K562 (cell line): ENCODE measurements around the gene ARHGAP28. TPM values are rescaled to one million over a fixed set of nuclear protein-coding genes. Genes with fewer than 3 reads are reported as not detected.
A peak's percentile ranks its signal among the peaks of the same experiment; 100 is the strongest.

Experiments
- ATAC-seq: fragments of 200-7000 bp; cut with Tn5 transposase; 3 replicates; pipeline ENCODE4 v1.9.1; 2020; ENCODE audit warnings: moderate library complexity
- Bru-seq: library from RNA; stranded (reverse); fragments of 400-500 nt; gene quantifications from one replicate; lab custom pipeline; 2021; lab: Mats Ljungman, UMichigan
- BruChase-seq, 2 experiments: library from RNA; stranded (reverse); fragments of 400-500 nt; gene quantifications; one replicate each; lab custom pipeline; 2021; lab: Mats Ljungman, UMichigan
- BruUV-seq: library from RNA; stranded (reverse); fragments of 400-500 nt; replicated peaks from 2 replicates; lab custom pipeline; 2021; lab: Mats Ljungman, UMichigan
- CTCF ChIA-PET: fragments of 300-600 bp; formaldehyde crosslinking; extraction: SDS; loops from one replicate; lab custom pipeline; 2021; ENCODE audit warnings: low intra/inter-chr PET ratio; lab: Yijun Ruan, JAX
- POLR2A ChIA-PET: fragments of 300-600, 350-650 bp; sonication (Branson Sonifier 250); formaldehyde crosslinking; extraction: SDS; loops from one replicate; lab custom pipeline; 2021; ENCODE audit warnings: antibody characterized with exemption, inconsistent platforms; lab: Yijun Ruan, JAX
- DNase-seq, 4 experiments: peaks; one replicate each; pipeline versions ENCODE4 v3.0.0 to v3.0.0-alpha.2; 2011 to 2018; ENCODE audit warnings: low spot score in 3 of 4, mixed read lengths in 3 of 4; ENCODE audit errors: extremely low read depth in 1 of 4
- FAIRE-seq: peaks from 2 replicates; lab custom pipeline; 2011; peaks lifted over from hg19 to GRCh38; lab: Jason Lieb, UNC
- H2AFZ ChIP-seq: 2 replicates; pipeline ENCODE4 v1.6.0; 2011; ENCODE audit warnings: low read depth, low read length, control low read depth, inconsistent platforms
- H3K27ac ChIP-seq: fragments of 200-600 bp; 3 replicates; pipeline ENCODE4 v1.8.0; 2011; ENCODE audit warnings: low read depth, mild to moderate bottlenecking, control low read depth, inconsistent platforms, low read length, moderate library complexity, mixed read lengths; ENCODE audit errors: extremely low read depth
- H3K27me3 ChIP-seq, 2 experiments: fragments of 300-600 bp in 1 of 2; 2 replicates in 1 of 2; 3 replicates in 1 of 2; pipeline versions ENCODE4 v1.6.0 to v1.8.0; 2011; ENCODE audit warnings: inconsistent platforms in 2 of 2, low read length in 2 of 2, mild to moderate bottlenecking in 1 of 2, mixed read lengths in 1 of 2, moderate library complexity in 1 of 2; ENCODE audit not compliant: control insufficient read depth in 2 of 2, insufficient read depth in 2 of 2
- H3K36me3 ChIP-seq: fragments of 300-600 bp; 3 replicates; pipeline ENCODE4 v1.8.0; 2011; ENCODE audit warnings: mild to moderate bottlenecking, low read length, inconsistent platforms; ENCODE audit not compliant: control insufficient read depth, insufficient read depth
- H3K4me1 ChIP-seq, 2 experiments: fragments of 200-600 bp in 1 of 2; replicated peaks in 1 of 2; 2 replicates in 1 of 2; 3 replicates in 1 of 2; pipeline versions ENCODE4 v1.5.1 to v1.8.0; 2011; ENCODE audit warnings: inconsistent platforms in 2 of 2, low read length in 2 of 2, mild to moderate bottlenecking in 1 of 2, mixed read lengths in 1 of 2, moderate library complexity in 1 of 2; ENCODE audit not compliant: control insufficient read depth in 2 of 2, insufficient read depth in 2 of 2
- H3K4me2 ChIP-seq: 2 replicates; pipeline ENCODE4 v1.6.1; 2011; ENCODE audit warnings: low read length, control low read depth, inconsistent platforms, mixed read lengths; ENCODE audit not compliant: insufficient read depth
- H3K4me3 ChIP-seq: fragments of 200-600 bp; sonication (generic), shearing (Covaris generic); 2 replicates; pipeline ENCODE4 v1.5.1; 2016; ENCODE audit warnings: control low read depth, inconsistent platforms
- H3K79me2 ChIP-seq: fragments of 200-600 bp; 3 replicates; pipeline ENCODE4 v1.8.0; 2011; ENCODE audit warnings: low read length, inconsistent platforms; ENCODE audit not compliant: control insufficient read depth, insufficient read depth
- H3K9ac ChIP-seq, 2 experiments: 2 replicates each; pipeline versions ENCODE4 v1.6.0 to v1.6.1; 2011; ENCODE audit warnings: low read depth in 2 of 2, low read length in 2 of 2, control low read depth in 1 of 2, inconsistent platforms in 1 of 2, mild to moderate bottlenecking in 1 of 2, mixed read lengths in 1 of 2; ENCODE audit not compliant: insufficient read depth in 1 of 2
- H3K9me1 ChIP-seq: one replicate; pipeline ENCODE4 v1.6.0; 2011; ENCODE audit warnings: inconsistent platforms, mild to moderate bottlenecking, low read length, moderate library complexity; ENCODE audit not compliant: control insufficient read depth, insufficient read depth
- H3K9me3 ChIP-seq: replicated peaks from 2 replicates; pipeline ENCODE4 v1.5.1; 2011; ENCODE audit warnings: low read depth, low read length, inconsistent platforms; ENCODE audit not compliant: control insufficient read depth, insufficient read depth
- H4K20me1 ChIP-seq: replicated peaks from 2 replicates; pipeline ENCODE4 v1.6.1; 2011; ENCODE audit warnings: low read length, inconsistent platforms, mixed read lengths; ENCODE audit not compliant: control insufficient read depth, insufficient read depth
- DDX20 ChIP-seq: fragments of 450-650 bp; IDR thresholded peaks from 2 replicates; pipeline ENCODE4 v1.6.1; 2016; ENCODE audit warnings: missing genetic modification characterization, low read depth, mild to moderate bottlenecking, missing compliant biosample characterization, moderate library complexity
- ETV5 ChIP-seq: sonication (generic); formaldehyde crosslinking; IDR thresholded peaks from 2 replicates; pipeline ENCODE4 v1.4.0; 2020; ENCODE audit warnings: low read depth, mild to moderate bottlenecking, missing genetic modification reagents
- FOXJ2 ChIP-seq: fragments of 200-800 bp; sonication (Bioruptor generic); IDR thresholded peaks from 2 replicates; pipeline ENCODE4 v1.6.1; 2016; ENCODE audit warnings: missing genetic modification characterization, missing compliant biosample characterization
- HMG20A ChIP-seq: fragments of 450-650 bp; formaldehyde crosslinking; conservative IDR thresholded peaks from 2 replicates; pipeline ENCODE4 v1.4.0; 2020; ENCODE audit warnings: mild to moderate bottlenecking, mixed read lengths
- MXI1 ChIP-seq: IDR thresholded peaks from 2 replicates; pipeline ENCODE4 v1.6.1; 2011; ENCODE audit warnings: low read depth, mild to moderate bottlenecking, improper control_type of control experiment, low read length
- MYC ChIP-seq, 2 experiments: fragments of 250-450 bp in 1 of 2; sonication (Bioruptor Pico) in 1 of 2; IDR thresholded peaks; 2 replicates each; pipeline versions ENCODE4 v1.5.1 to v1.6.1; 2012 to 2021; ENCODE audit warnings: low read depth in 2 of 2, borderline replicate concordance in 1 of 2, improper control_type of control experiment in 1 of 2, low read length in 1 of 2, mild to moderate bottlenecking in 1 of 2, moderate library complexity in 1 of 2
- NR2C1 ChIP-seq, 2 experiments: fragments of 450-650 bp; IDR thresholded peaks; 2 replicates each; pipeline ENCODE4 v1.6.1; 2017; ENCODE audit warnings: mild to moderate bottlenecking in 2 of 2, antibody characterized with exemption in 1 of 2, inconsistent platforms in 1 of 2, missing compliant biosample characterization in 1 of 2, missing genetic modification characterization in 1 of 2
- POLR2B ChIP-seq: fragments of 450-650 bp; IDR thresholded peaks from 2 replicates; pipeline ENCODE4 v1.6.1; 2018; ENCODE audit warnings: low read depth; ENCODE audit not compliant: partially characterized antibody
- TCF7 ChIP-seq: sonication (generic); IDR thresholded peaks from 2 replicates; pipeline ENCODE4 v1.6.1; 2016; ENCODE audit warnings: antibody characterized with exemption, borderline replicate concordance
- ZNF121 ChIP-seq: sonication (generic); formaldehyde crosslinking; conservative IDR thresholded peaks from 2 replicates; pipeline ENCODE4 v1.8.0; 2022; ENCODE audit warnings: missing genetic modification reagents
- ZNF124 ChIP-seq: sonication (generic); formaldehyde crosslinking; IDR thresholded peaks from 2 replicates; pipeline ENCODE4 v1.8.1; 2022; ENCODE audit warnings: missing genetic modification reagents
- ZNF780A ChIP-seq: fragments of 250-450 bp; sonication (Bioruptor Pico); IDR thresholded peaks from 2 replicates; pipeline ENCODE4 v1.5.0; 2021; ENCODE audit warnings: mild to moderate bottlenecking
- ZNF79 ChIP-seq: fragments of 250-450 bp; sonication (Bioruptor Pico); IDR thresholded peaks from 2 replicates; pipeline ENCODE4 v1.4.0; 2020; ENCODE audit warnings: low read depth, mild to moderate bottlenecking, moderate library complexity
- WGBS: fragments of 100-300 bp; shearing (Covaris generic); methylation state at CpG from one replicate; pipeline ENCODE4 v1.1.6; 2016; ENCODE audit warnings: low coverage, mixed read lengths; ENCODE audit not compliant: insufficient coverage; ENCODE audit errors: missing lambda C conversion rate; 5-methylcytosine and 5-hydroxymethylcytosine counted together
- in situ Hi-C: fragments of 300-500 bp; cut with MboI; formaldehyde crosslinking; loops from 4 replicates; pipeline ENCODE4 v1.15.0; 2018; ENCODE audit warnings: inconsistent platforms, mixed read lengths
- intact Hi-C: fragments of 100-400 bp; cut with micrococcal nuclease; formaldehyde crosslinking; loops from 2 replicates; pipeline ENCODE4 v1.14.2; 2022
- long read RNA-seq, 3 experiments: library from polyadenylated mRNA in 2 of 3; library from RNA in 1 of 3; unstranded in 2 of 3; stranded (forward) in 1 of 3; transcript quantifications; one replicate each; pipeline ENCODE4 v2.0.0, GENCODE V29; 2019 to 2022
- polyA minus RNA-seq, 3 experiments: library from RNA; depleted of rRNA, polyadenylated mRNA; stranded (reverse); fragments of >200 nt; gene quantifications; 2 replicates each; pipeline ENCODE4 v1.2.3, GENCODE V29; 2011
- polyA plus RNA-seq, 8 experiments: library from polyadenylated mRNA; depleted of rRNA in 4 of 8; stranded (reverse) in 5 of 8; unstranded in 3 of 8; fragments of >200 nt; fragmentation: Nextera tagmentation in 2 of 8; fragmentation: Illumina TruSeq in 1 of 8; extraction: Ambion mirVana in 2 of 8; extraction: Trizol in 1 of 8; gene quantifications; 2 replicates each; pipeline versions ENCODE4 v1.2.1 to v1.2.3, GENCODE V29; 2011 to 2014; ENCODE audit warnings: inconsistent platforms in 1 of 8, missing spikeins in 1 of 8
- total RNA-seq, 7 experiments: library from RNA; depleted of rRNA in 6 of 7; stranded (reverse); fragments of >200 nt in 6 of 7; fragmentation: Illumina TruSeq in 2 of 7; extraction: Trizol in 2 of 7; gene quantifications; 2 replicates each; pipeline versions ENCODE4 v1.2.1 to v1.2.3, GENCODE V29; 2011 to 2021; ENCODE audit warnings: low replicate concordance in 1 of 7

ARHGAP28 gene, protein sequence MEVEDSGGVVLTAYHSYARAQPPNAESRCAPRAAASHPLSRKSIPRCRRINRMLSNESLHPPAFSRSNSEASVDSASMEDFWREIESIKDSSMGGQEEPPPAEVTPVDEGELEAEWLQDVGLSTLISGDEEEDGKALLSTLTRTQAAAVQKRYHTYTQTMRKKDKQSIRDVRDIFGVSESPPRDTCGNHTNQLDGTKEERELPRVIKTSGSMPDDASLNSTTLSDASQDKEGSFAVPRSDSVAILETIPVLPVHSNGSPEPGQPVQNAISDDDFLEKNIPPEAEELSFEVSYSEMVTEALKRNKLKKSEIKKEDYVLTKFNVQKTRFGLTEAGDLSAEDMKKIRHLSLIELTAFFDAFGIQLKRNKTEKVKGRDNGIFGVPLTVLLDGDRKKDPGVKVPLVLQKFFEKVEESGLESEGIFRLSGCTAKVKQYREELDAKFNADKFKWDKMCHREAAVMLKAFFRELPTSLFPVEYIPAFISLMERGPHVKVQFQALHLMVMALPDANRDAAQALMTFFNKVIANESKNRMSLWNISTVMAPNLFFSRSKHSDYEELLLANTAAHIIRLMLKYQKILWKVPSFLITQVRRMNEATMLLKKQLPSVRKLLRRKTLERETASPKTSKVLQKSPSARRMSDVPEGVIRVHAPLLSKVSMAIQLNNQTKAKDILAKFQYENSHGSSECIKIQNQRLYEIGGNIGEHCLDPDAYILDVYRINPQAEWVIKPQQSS
- total RNA-seq (2011; cell fraction: chromatin; rRNA removed; ENCODE audit: low replicate concordance): 3.6 and 12.9 TPM in 2 replicates
- total RNA-seq (2011; cell fraction: nucleolus; rRNA removed): 1.3 and 3.6 TPM in 2 replicates
- total RNA-seq (2011; cell fraction: nucleoplasm; rRNA removed): 4.0 and 8.0 TPM in 2 replicates
- 3.3 and 5.9 TPM in 2 replicates for total RNA-seq (2014; rRNA removed)
- 5.2 and 5.6 TPM in 2 replicates for total RNA-seq (2014; rRNA removed; fragmentation: Illumina TruSeq; extraction: Trizol)
- 5.0 and 5.2 TPM in 2 replicates for total RNA-seq (2015; rRNA removed; fragmentation: Illumina TruSeq; extraction: Trizol)
- total RNA-seq (2021): 5.2 and 6.1 TPM in 2 replicates
- 2.4 and 3.8 TPM in 2 replicates for polyA plus RNA-seq (2011; rRNA removed)
- 0.43 and 1.1 TPM in 2 replicates for polyA plus RNA-seq (2011; cell fraction: cytosol; rRNA removed)
- 2.5 and 2.6 TPM in 2 replicates for polyA plus RNA-seq (2011; cell fraction: nucleus; rRNA removed)
- 2.9 and 6.2 TPM in 2 replicates for polyA plus RNA-seq (2012)
- polyA plus RNA-seq (2014; fragmentation: Illumina TruSeq; extraction: Trizol): 3.6 and 5.0 TPM in 2 replicates
- polyA plus RNA-seq (2014; fragmentation: Nextera tagmentation; extraction: Ambion mirVana): 1 to 10 TPM in 1 of 2 experiments, under 1 TPM in 1; 0.93 to 2.6 TPM
- polyA plus RNA-seq (2014; rRNA removed): 3.0 and 4.8 TPM in 2 replicates
- 5.0 and 5.8 TPM in 2 replicates for polyA minus RNA-seq (2011; rRNA and poly(A)+ RNA removed)
- polyA minus RNA-seq (2011; cell fraction: cytosol; rRNA and poly(A)+ RNA removed): 1.5 TPM in 2 replicates
- 2.3 and 4.6 TPM in 2 replicates for polyA minus RNA-seq (2011; cell fraction: nucleus; rRNA and poly(A)+ RNA removed)
- percentile 45 among the genes with signal in this experiment for Bru-seq, nascent RNA
- percentile 51 among the genes with signal in this experiment for BruChase-seq, experiment 1, labeled RNA remaining after a 2-hour chase
- percentile 49 among the genes with signal in this experiment for BruChase-seq, experiment 2, labeled RNA remaining after a 6-hour chase
- long read RNA-seq, experiment 1, full-length matches to known transcripts: 2 of 10 reads
- long read RNA-seq, experiment 1, partial matches to known transcripts: 3 of 10 reads
- long read RNA-seq, experiment 1, other reads (novel, unspliced or antisense): 5 of 10 reads
- long read RNA-seq, experiment 2, partial matches to known transcripts: 1 of 1 reads
- long read RNA-seq, experiment 2, other reads (novel, unspliced or antisense): 0 of 1 reads
- long read RNA-seq, experiment 3, partial matches to known transcripts: 0 of 3 reads
- long read RNA-seq, experiment 3, other reads (novel, unspliced or antisense): 3 of 3 reads

DNA sequence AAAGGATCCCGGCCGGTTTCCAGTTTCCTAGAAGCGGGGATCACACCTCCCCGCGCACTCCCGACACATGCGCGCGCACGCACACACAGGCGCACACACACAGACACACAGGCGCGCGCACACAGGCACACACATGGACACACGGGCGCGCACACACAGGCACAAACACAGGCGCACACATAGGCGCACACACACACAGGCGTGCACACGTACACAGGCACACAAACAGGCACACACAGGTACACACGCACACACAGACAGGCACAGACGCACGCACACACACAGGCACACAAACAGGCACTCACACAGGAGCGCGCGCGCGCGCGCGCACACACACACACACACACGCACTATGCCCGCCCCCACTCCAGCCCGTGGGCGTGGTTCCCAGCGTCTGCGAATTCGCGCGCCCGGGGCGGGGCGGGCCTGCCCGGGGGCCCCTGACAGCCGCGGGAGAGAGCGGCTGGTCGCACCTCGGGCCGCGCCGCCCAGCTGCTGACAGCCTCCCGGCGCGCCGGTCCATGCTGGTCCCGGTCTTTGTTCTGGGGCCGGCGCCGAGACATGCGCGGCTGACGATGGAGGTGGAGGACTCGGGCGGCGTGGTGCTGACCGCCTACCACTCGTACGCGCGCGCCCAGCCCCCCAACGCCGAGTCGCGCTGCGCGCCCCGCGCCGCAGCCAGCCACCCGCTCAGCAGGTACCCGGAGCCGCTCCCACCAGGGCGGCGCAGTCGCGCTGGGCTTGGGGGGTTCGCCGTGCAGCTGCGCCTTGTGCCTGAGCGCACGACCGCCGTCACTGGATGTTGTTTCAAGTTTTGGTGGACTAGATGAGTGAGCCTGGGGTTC is at the start of gene ARHGAP28:
ARHGAP28 (plus strand) TSS at position 470 of the 845 bp plus-strand sequence; CDS start at position 576, 106 bp downstream.
- intact Hi-C loops: loop anchor here (2.0 to 10.0 kb wide), 3 partner anchors 47 to 1435 kb away; partner anchors contain the start of gene ZBTB14
- TF ChIP-seq ZNF121: no peak
- TF ChIP-seq MYC (IDR thresholded peaks at IDR 0.05; ENCODE audit: low read depth, low read length): peak; percentile 33; the same call in 1 of the 2 replicates
- no peak for TF ChIP-seq MYC (CRISPR knock-in tag; IDR thresholded peaks at IDR 0.05; ENCODE audit: borderline replicate concordance, low read depth)
- TF ChIP-seq ETV5 (CRISPR knock-in tag): no peak
- TF ChIP-seq NR2C1 (IDR thresholded peaks at IDR 0.05): no peak
- no peak for TF ChIP-seq NR2C1 (tag; IDR thresholded peaks at IDR 0.05)
- no peak for TF ChIP-seq DDX20 (tag)
- TF ChIP-seq MXI1: peak; percentile 20; the same call in 1 of the 2 replicates
- TF ChIP-seq ZNF79 (CRISPR knock-in tag): no peak
- TF ChIP-seq FOXJ2 (tag): no peak
- no peak for TF ChIP-seq TCF7
- TF ChIP-seq ZNF780A: no peak
- TF ChIP-seq POLR2B: no peak
- TF ChIP-seq HMG20A (CRISPR knock-in tag): no peak
- TF ChIP-seq ZNF124 (CRISPR knock-in tag): no peak

More for the DNA sequence above, at the start of gene ARHGAP28:
- ChIA-PET POLR2A (interaction anchor here (0.5 to 1.6 kb wide), 7 partner anchors 8 to 206 kb away, joined by 3 to 4 read pairs (median 3); no protein-coding TSS in a partner anchor), CTCF (no interaction called here)
- Histone ChIP-seq H3K9me3 (no peaks in the 10 kb centered on the region), H3K79me2 (no peaks in the 10 kb centered on the region), H3K27ac (peak within 1 kb of the TSS; percentile 56), H4K20me1 (no peaks in the 10 kb centered on the region), H2AFZ (peak within 1 kb of the TSS; percentile 90), H3K27me3 (no peaks in the 10 kb centered on the region), H3K36me3 (no peaks in the 10 kb centered on the region), H3K9ac (peak within 1 kb of the TSS; percentile 51 to 89), H3K4me1 (peaks cover 3 to 11% of the 10 kb centered on the region in 2 experiments; a peak in 3 of 5 replicates), H3K9me1 (no peaks in the 10 kb centered on the region), H3K4me2 (peak within 1 kb of the TSS; percentile 80), H3K4me3 (peak within 1 kb of the TSS; percentile 61)
- FAIRE-seq (no peak), ATAC-seq (peak; percentile 97), DNase-seq (peak; percentile 88 to 91 (median 91))
- WGBS: under 1% methylated on average over 54 of the region's 96 CpGs
- in situ Hi-C loops: loop anchor here (25.0 kb wide), 1 partner anchor 1442 kb away; the partner anchor contains the start of gene ZBTB14
- no TSS peak for BruUV-seq
